Breast epithelium (tissue), 4 donors: ENCODE data around the gene PLCL2. TPM values are rescaled to one million over a fixed set of nuclear protein-coding genes. Genes with fewer than 3 reads are reported as not detected.

Source experiments
- DNase-seq, 2 donors: peaks; one replicate each; pipeline ENCODE4 v3.0.0-alpha.2; 2019; ENCODE audit warnings: low spot score in 2 of 2
- H3K27ac ChIP-seq, 2 donors: fragments of 200-600 bp; sonication (generic) in 1 of 2; one replicate each; pipeline ENCODE4 v1.5.1; 2016 to 2019; ENCODE audit warnings: mild to moderate bottlenecking in 1 of 2
- H3K27me3 ChIP-seq, 2 donors: fragments of 200-600 bp; sonication (generic) in 1 of 2; one replicate each; pipeline versions ENCODE4 v1.5.1 to v1.6.0; 2017 to 2019; ENCODE audit warnings: control low read depth in 1 of 2, mild to moderate bottlenecking in 1 of 2
- H3K36me3 ChIP-seq: fragments of 200-600 bp; one replicate; pipeline ENCODE4 v1.5.1; 2019
- H3K4me1 ChIP-seq, 2 donors: fragments of 200-600 bp; sonication (generic); one replicate each; pipeline ENCODE4 v1.5.1; 2016 to 2019; ENCODE audit warnings: control low read depth in 1 of 2
- H3K4me3 ChIP-seq, 3 donors: fragments of 200-600 bp; sonication (generic); 1 replicate in 2 of 3; 2 replicates in 1 of 3; pipeline ENCODE4 v1.5.1; 2016 to 2019; ENCODE audit warnings: mild to moderate bottlenecking in 3 of 3, moderate library complexity in 2 of 3
- H3K9me3 ChIP-seq, 2 donors: fragments of 200-600 bp; sonication (generic) in 1 of 2; one replicate each; pipeline ENCODE4 v1.5.1; 2016 to 2019; ENCODE audit warnings: control low read depth in 1 of 2
- POLR2A ChIP-seq: fragments of 450-650 bp; IDR thresholded peaks from one replicate; pipeline ENCODE4 v1.6.1; 2016; ENCODE audit warnings: antibody characterized with exemption, mild to moderate bottlenecking, moderate library complexity
- POLR2AphosphoS5 ChIP-seq, 3 donors: sonication (generic); formaldehyde crosslinking; IDR thresholded peaks; one replicate each; pipeline ENCODE4 v1.6.1; 2017; ENCODE audit warnings: antibody characterized with exemption in 3 of 3
- intact Hi-C: fragments of 100-400 bp; cut with DNase I; formaldehyde crosslinking; loops from one replicate; pipeline ENCODE4 v1.15.1; 2023; ENCODE audit warnings: low total_unique reads
- total RNA-seq, 3 donors: library from RNA; depleted of rRNA; stranded (reverse); fragments of >200 nt; gene quantifications; one replicate each; pipeline ENCODE4 v1.1.0, GENCODE V29; 2016
- TF ChIP-seq, protein P1 (sequence below), 3 donors: fragments of 450-650 bp; IDR thresholded peaks; one replicate each; pipeline ENCODE4 v1.5.1; 2016 to 2017; ENCODE audit warnings: antibody characterized with exemption in 3 of 3, mild to moderate bottlenecking in 3 of 3, moderate library complexity in 3 of 3

PLCL2 gene
- total RNA-seq, 3 donors from 2014 or later: 7.8 to 21.9 (median 17.0) TPM

DNA sequence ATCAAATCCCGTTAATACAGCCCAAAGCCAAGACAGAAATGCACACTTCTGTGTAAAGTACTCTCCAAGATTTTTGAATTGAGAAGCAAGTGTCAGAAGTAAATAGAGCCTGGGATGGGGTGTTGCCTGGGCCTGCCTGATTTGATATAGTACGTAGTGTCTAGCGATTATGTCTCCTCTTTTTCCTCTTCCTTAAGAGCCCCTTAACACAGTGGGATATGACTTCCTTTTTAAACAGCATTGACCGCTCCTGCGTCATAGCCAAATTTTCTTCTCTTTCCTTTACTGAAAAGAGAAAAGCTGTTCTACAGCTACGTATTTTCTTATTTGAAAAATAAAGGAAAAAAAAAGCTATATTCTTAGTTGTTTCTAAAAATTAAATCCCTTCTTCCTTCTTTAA, 97.7 kb downstream of the PLCL2 start:
- Histone ChIP-seq H3K9me3 (no peaks in the 10 kb centered on the region), H3K4me3 (no peak overlapping the region), H3K27me3 (no peaks in the 10 kb centered on the region), H3K4me1 (no peaks in the 10 kb centered on the region), H3K27ac (no peak overlapping the region), H3K36me3 (no peaks in the 10 kb centered on the region)
- TF ChIP-seq, protein P1, sequence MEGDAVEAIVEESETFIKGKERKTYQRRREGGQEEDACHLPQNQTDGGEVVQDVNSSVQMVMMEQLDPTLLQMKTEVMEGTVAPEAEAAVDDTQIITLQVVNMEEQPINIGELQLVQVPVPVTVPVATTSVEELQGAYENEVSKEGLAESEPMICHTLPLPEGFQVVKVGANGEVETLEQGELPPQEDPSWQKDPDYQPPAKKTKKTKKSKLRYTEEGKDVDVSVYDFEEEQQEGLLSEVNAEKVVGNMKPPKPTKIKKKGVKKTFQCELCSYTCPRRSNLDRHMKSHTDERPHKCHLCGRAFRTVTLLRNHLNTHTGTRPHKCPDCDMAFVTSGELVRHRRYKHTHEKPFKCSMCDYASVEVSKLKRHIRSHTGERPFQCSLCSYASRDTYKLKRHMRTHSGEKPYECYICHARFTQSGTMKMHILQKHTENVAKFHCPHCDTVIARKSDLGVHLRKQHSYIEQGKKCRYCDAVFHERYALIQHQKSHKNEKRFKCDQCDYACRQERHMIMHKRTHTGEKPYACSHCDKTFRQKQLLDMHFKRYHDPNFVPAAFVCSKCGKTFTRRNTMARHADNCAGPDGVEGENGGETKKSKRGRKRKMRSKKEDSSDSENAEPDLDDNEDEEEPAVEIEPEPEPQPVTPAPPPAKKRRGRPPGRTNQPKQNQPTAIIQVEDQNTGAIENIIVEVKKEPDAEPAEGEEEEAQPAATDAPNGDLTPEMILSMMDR (IDR thresholded peaks at IDR 0.05): no peak
- no peak for TF ChIP-seq POLR2AphosphoS5 (IDR thresholded peaks at IDR 0.05)
- no peak for TF ChIP-seq POLR2A
- DNase-seq: no peak
- intact Hi-C loops: no loop called here

DNA sequence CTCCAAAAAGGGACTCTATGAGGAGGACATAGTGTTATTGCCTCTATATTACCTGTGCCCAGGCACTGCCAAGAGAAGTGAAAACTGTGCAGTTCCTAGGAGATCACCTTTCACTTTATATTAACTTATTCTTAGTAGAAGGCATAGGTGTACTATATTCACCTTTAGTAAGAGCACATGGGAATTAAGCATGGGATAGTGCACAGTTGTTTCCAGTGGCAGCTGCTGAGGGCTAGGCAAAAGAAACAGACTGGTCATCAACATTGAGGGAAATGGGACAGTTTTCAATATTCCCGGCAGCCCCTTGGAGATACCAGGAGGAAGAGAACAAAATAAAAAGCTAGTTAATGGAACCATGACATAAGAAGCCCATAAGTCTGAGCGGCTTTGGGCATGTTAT, 100.9 kb downstream of the PLCL2 start:
- no peak for DNase-seq
- H3K27ac ChIP-seq: no peak overlapping the region
- TF ChIP-seq, protein P1 (IDR thresholded peaks at IDR 0.05): no peak
- no peak for TF ChIP-seq POLR2AphosphoS5 (IDR thresholded peaks at IDR 0.05)
- TF ChIP-seq POLR2A: no peak
- H3K36me3 ChIP-seq: no peaks in the 10 kb centered on the region
- H3K9me3 ChIP-seq: no peaks in the 10 kb centered on the region
- H3K4me3 ChIP-seq: no peak overlapping the region
- H3K4me1 ChIP-seq: no peaks in the 10 kb centered on the region
- intact Hi-C loops: no loop called here
- no peaks in the 10 kb centered on the region for H3K27me3 ChIP-seq

DNA sequence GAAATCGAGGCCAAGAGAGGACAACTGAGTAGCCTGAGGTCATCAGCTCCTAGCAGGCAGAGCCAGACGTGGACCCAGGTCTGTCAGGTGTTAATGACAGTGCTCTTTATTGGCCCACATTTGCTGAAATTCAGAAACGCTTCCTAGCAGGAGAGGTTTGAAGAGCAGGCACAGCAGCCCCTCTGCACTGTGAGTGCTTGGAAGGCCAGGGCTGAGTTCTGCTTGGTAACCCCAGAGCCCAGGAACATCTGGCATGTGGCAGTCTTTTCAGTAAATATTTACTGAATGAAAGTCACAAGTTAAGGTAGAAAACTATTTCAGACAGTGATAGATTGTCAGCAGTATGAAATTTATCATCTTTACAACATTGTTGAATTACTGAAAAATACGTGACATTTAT, 102.4 kb downstream of the PLCL2 start:
- Histone ChIP-seq H3K27me3 (no peaks in the 10 kb centered on the region), H3K9me3 (no peaks in the 10 kb centered on the region), H3K27ac (no peak overlapping the region), H3K4me1 (no peaks in the 10 kb centered on the region), H3K4me3 (no peak overlapping the region), H3K36me3 (no peaks in the 10 kb centered on the region)
- intact Hi-C loops: no loop called here
- no peak for DNase-seq
- no peak for TF ChIP-seq POLR2AphosphoS5 (IDR thresholded peaks at IDR 0.05)
- TF ChIP-seq, protein P1 (IDR thresholded peaks at IDR 0.05): no peak
- TF ChIP-seq POLR2A: no peak

DNA sequence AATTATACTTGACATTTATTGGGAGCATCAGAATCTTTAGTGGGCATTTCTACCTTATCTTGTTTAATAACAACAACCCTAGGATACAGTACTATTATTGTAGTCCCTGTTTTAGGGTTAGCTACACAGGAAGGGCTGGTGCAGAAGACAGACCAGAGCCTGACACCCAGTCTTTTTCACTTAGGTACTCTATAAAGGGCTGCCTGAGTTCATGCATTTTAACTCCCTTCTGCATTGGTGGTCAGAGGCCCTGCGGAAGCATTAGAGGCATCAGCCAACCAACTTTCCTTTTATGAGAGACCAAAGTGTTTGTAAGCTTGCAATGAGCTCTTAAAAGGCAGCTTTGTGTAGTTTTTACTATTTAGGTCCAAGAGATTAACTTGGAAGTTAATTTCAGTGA, 105.4 kb downstream of the PLCL2 start:
- intact Hi-C loops: no loop called here
- no peak overlapping the region for H3K4me3 ChIP-seq
- TF ChIP-seq, protein P1 (IDR thresholded peaks at IDR 0.05): no peak
- no peak for TF ChIP-seq POLR2AphosphoS5 (IDR thresholded peaks at IDR 0.05)
- TF ChIP-seq POLR2A: no peak
- no peak overlapping the region for H3K27ac ChIP-seq
- DNase-seq: no peak
- H3K9me3 ChIP-seq: no peaks in the 10 kb centered on the region
- no peaks in the 10 kb centered on the region for H3K27me3 ChIP-seq
- H3K4me1 ChIP-seq: no peaks in the 10 kb centered on the region
- no peaks in the 10 kb centered on the region for H3K36me3 ChIP-seq

DNA sequence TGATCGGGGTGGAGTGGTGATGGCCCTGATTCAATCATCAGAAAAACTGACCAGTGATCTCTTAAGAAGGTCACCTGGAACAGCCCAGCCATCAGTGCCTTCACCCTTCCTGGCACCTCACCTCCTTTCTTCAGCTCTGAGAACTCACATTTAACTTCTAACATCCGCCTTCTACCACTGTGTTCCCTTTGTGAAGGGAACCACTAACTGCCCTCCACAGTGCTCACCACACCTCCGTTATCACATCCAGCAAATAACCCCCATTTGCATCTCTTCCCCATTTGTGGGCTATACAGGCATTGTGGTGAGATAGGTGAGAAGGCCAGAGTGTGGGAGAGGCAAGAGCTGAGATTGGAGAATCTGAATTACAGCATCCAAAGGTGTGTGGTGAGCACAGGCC, 107.4 kb downstream of the PLCL2 start:
- intact Hi-C loops: no loop called here

More for the DNA sequence above, 107.4 kb downstream of the PLCL2 start:
- no peak overlapping the region for H3K4me3 ChIP-seq
- no peaks in the 10 kb centered on the region for H3K9me3 ChIP-seq
- no peak for DNase-seq
- H3K27me3 ChIP-seq: no peaks in the 10 kb centered on the region
- H3K27ac ChIP-seq: no peak overlapping the region
- H3K36me3 ChIP-seq: no peaks in the 10 kb centered on the region
- TF ChIP-seq, protein P1 (IDR thresholded peaks at IDR 0.05): no peak
- TF ChIP-seq POLR2AphosphoS5 (IDR thresholded peaks at IDR 0.05): no peak
- no peak for TF ChIP-seq POLR2A
- H3K4me1 ChIP-seq: no peaks in the 10 kb centered on the region
